Measurements from ENCODE around the gene TBC1D5.

TBC1D5 gene

GRCh38 chr3:17680530-17680929 is 61.9 kb downstream of the TBC1D5 start:
- Histone ChIP-seq H3K4me3 (ENCODE audit: low read length) (no peak overlapping the region), H3K9me3 (ENCODE audit: control insufficient read depth, insufficient read depth, low read length) (no peaks in the 10 kb centered on the region), H3K27ac (ENCODE audit: low read depth, low read length) (no peak overlapping the region), H3K4me1 (ENCODE audit: control insufficient read depth, low read length) (no peaks in the 10 kb centered on the region), H3K9me2 (replicated peaks; ENCODE audit: control insufficient read depth, low read length) (no peaks in the 10 kb centered on the region), H3F3A (ENCODE audit: control insufficient read depth, insufficient read depth) (no peaks in the 10 kb centered on the region), H3K79me2 (ENCODE audit: control insufficient read depth, low read length) (peaks cover 41% of the 10 kb centered on the region), H4K20me1 (ENCODE audit: control insufficient read depth, insufficient read depth, low read depth, low read length) (no peaks in the 10 kb centered on the region), H3K4me2 (ENCODE audit: low read length) (no peak overlapping the region), H3K36me3 (ENCODE audit: control insufficient read depth, low read length) (no peaks in the 10 kb centered on the region), H3K27me3 (ENCODE audit: control insufficient read depth, low read length) (no peaks in the 10 kb centered on the region)
- TF ChIP-seq CTCF (IDR thresholded peaks at IDR 0.05; ENCODE audit: low read depth, low read length, poor library complexity, severe bottlenecking) = no peak
- TF ChIP-seq EZH2phosphoT487 (IDR thresholded peaks at IDR 0.05; ENCODE audit: borderline replicate concordance, low read length) = no peak

GRCh38 chr3:17678116-17678741 is 64.2 kb downstream of the TBC1D5 start:
- Histone ChIP-seq H3K9me2 (replicated peaks; ENCODE audit: control insufficient read depth, low read length) (no peaks in the 10 kb centered on the region), H3K9me3 (ENCODE audit: control insufficient read depth, insufficient read depth, low read length) (no peaks in the 10 kb centered on the region), H3K36me3 (ENCODE audit: control insufficient read depth, low read length) (no peaks in the 10 kb centered on the region), H3K4me1 (ENCODE audit: control insufficient read depth, low read length) (no peaks in the 10 kb centered on the region), H4K20me1 (ENCODE audit: control insufficient read depth, insufficient read depth, low read depth, low read length) (no peaks in the 10 kb centered on the region), H3K27ac (ENCODE audit: low read depth, low read length) (no peak overlapping the region), H3K27me3 (ENCODE audit: control insufficient read depth, low read length) (no peaks in the 10 kb centered on the region), H3K4me2 (ENCODE audit: low read length) (no peak overlapping the region), H3K4me3 (ENCODE audit: low read length) (no peak overlapping the region), H3F3A (ENCODE audit: control insufficient read depth, insufficient read depth) (no peaks in the 10 kb centered on the region), H3K79me2 (ENCODE audit: control insufficient read depth, low read length) (peaks cover 31% of the 10 kb centered on the region; the same call in 1 of the 2 replicates)
- TF ChIP-seq EZH2phosphoT487 (IDR thresholded peaks at IDR 0.05; ENCODE audit: borderline replicate concordance, low read length) (no peak), CTCF (IDR thresholded peaks at IDR 0.05; ENCODE audit: low read depth, low read length, poor library complexity, severe bottlenecking) (no peak)

GRCh38 chr3:17674082-17674686 is 68.2 kb downstream of the TBC1D5 start:
- H3F3A ChIP-seq (ENCODE audit: control insufficient read depth, insufficient read depth) = no peaks in the 10 kb centered on the region
- H3K27me3 ChIP-seq (ENCODE audit: control insufficient read depth, low read length) = no peaks in the 10 kb centered on the region
- no peaks in the 10 kb centered on the region for H3K9me3 ChIP-seq (ENCODE audit: control insufficient read depth, insufficient read depth, low read length)
- TF ChIP-seq EZH2phosphoT487 (IDR thresholded peaks at IDR 0.05; ENCODE audit: borderline replicate concordance, low read length) = no peak
- no peak for TF ChIP-seq CTCF (IDR thresholded peaks at IDR 0.05; ENCODE audit: low read depth, low read length, poor library complexity, severe bottlenecking)
- H3K4me3 ChIP-seq (ENCODE audit: low read length) = no peak overlapping the region
- H3K4me1 ChIP-seq (ENCODE audit: control insufficient read depth, low read length) = no peaks in the 10 kb centered on the region
- no peak overlapping the region for H3K27ac ChIP-seq (ENCODE audit: low read depth, low read length)
- peaks cover 21% of the 10 kb centered on the region; the same call in 1 of the 2 replicates for H3K79me2 ChIP-seq (ENCODE audit: control insufficient read depth, low read length)
- peaks cover 6% of the 10 kb centered on the region; the same call in 1 of the 2 replicates for H3K36me3 ChIP-seq (ENCODE audit: control insufficient read depth, low read length)
- no peak overlapping the region for H3K4me2 ChIP-seq (ENCODE audit: low read length)
- H4K20me1 ChIP-seq (ENCODE audit: control insufficient read depth, insufficient read depth, low read depth, low read length) = no peaks in the 10 kb centered on the region
- no peaks in the 10 kb centered on the region for H3K9me2 ChIP-seq (replicated peaks; ENCODE audit: control insufficient read depth, low read length)
